Mucosa of stomach (tissue), 1 donor: ENCODE measurements around the gene TP53I13.
"Not testable (repeated sequence)": the region's sequence is repeated elsewhere in the genome, so short reads cannot be mapped to it uniquely, and the experiment has no call there.

ENCODE experiments used
- H3K27me3 ChIP-seq: one replicate; pipeline ENCODE4 v1.7.0; 2013; ENCODE audit warnings: mild to moderate bottlenecking, low read length; ENCODE audit not compliant: control insufficient read depth, insufficient read depth
- H3K36me3 ChIP-seq: one replicate; pipeline ENCODE4 v1.7.0; 2013; ENCODE audit warnings: low read length; ENCODE audit not compliant: control insufficient read depth, insufficient read depth
- H3K4me1 ChIP-seq: one replicate; pipeline ENCODE4 v1.7.0; 2013; ENCODE audit warnings: mild to moderate bottlenecking, low read length; ENCODE audit not compliant: control insufficient read depth, insufficient read depth
- H3K4me3 ChIP-seq: one replicate; pipeline ENCODE4 v1.7.0; 2013; ENCODE audit warnings: low read length
- H3K9ac ChIP-seq: one replicate; pipeline ENCODE4 v1.7.0; 2013; ENCODE audit warnings: mild to moderate bottlenecking, low read length, moderate library complexity
- H3K9me3 ChIP-seq: one replicate; pipeline ENCODE4 v1.7.0; 2013; ENCODE audit warnings: mild to moderate bottlenecking, low read length, moderate library complexity; ENCODE audit not compliant: control insufficient read depth
- donor health status: Pancreatic carcinoma.

The TP53I13 gene

DNA sequence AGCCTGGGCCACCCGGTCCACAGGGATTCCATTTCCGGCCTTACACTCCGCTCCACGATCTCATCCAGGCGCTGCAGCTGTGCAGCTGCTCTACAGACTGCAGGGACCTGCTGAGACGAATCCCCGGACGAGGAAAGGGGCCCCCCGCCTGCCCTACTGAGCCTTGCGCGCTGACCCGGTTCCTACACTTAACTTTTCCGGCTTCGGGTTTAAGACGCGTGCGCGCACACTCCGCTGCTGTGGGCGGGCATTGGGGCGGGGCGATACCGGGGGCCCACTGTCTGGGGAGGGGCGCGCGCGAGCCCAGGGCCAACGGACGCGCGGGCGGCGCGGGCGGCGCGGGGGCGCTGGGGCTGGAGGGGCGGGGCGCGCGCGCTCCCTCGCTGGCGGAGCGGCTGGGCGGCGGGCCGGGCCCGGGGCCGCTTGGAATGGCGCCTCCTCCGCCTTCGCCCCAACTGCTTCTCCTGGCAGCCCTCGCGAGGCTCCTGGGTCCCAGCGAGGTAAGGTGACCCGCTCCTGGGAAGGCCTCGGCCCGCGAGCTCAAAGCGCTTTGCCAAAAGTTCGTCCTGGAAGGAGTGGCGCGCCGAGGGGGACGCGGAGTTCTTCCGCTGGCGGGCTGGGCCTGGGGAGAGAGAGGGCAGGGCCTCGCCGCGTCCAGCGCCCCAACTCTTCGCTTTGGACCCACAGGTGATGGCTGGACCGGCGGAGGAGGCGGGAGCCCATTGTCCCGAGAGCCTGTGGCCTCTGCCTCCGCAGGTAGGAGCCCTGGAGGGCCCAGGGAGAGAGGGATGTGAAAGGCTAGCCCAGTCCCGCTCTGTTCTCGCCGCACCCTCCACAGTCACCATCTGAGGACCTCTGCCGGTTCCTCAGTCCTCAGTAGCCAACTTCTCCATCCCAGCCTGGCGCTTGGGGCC lies at the start of gene TP53I13:
Gene TP53I13, plus strand, starts transcription at position 371 of the 914 bp plus-strand sequence. Its CDS starts 58 bp downstream, at position 429.
- Histone ChIP-seq H3K27me3 (no peaks in the 10 kb centered on the region), H3K9ac (peak within 1 kb of the TSS; percentile 76), H3K9me3 (no peaks in the 10 kb centered on the region), H3K4me3 (peak within 1 kb of the TSS; percentile 77), H3K4me1 (peaks cover 37% of the 10 kb centered on the region), H3K36me3 (no peaks in the 10 kb centered on the region)

- Histone ChIP-seq H3K27me3 (no peaks in the 10 kb centered on the region), H3K9ac (no peak overlapping the region), H3K9me3 (no peaks in the 10 kb centered on the region), H3K4me3 (no peak overlapping the region), H3K36me3 (no peaks in the 10 kb centered on the region), H3K4me1 (no peaks in the 10 kb centered on the region)
These were observed 43.8 kb upstream of the TP53I13 start for GRCh38 chr17:29524692-29525091.

DNA sequence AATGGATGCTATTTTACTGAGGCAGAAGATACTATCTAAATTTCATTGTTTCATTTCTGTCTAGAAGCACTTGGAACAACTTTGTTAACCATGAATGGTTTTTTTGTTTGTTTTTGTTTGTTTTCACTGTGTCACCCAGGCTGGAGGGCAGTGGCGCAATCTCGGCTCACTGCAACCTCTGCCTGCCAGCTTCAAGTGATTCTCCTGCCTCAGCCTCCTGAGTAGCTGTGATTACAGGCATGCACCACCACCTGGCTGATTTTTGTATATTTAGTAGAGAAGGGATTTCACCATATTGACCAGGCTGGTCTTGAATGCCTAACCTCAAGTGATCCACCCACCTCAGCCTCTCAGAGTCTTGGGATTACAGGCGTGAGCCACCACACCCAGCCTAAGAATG lies 42.2 kb upstream of the TP53I13 start:
- Histone ChIP-seq H3K36me3 (no peaks in the 10 kb centered on the region), H3K9me3 (no peaks in the 10 kb centered on the region), H3K4me1 (no peaks in the 10 kb centered on the region), H3K27me3 (no peaks in the 10 kb centered on the region), H3K4me3 (no peak overlapping the region), H3K9ac (no peak overlapping the region)

DNA sequence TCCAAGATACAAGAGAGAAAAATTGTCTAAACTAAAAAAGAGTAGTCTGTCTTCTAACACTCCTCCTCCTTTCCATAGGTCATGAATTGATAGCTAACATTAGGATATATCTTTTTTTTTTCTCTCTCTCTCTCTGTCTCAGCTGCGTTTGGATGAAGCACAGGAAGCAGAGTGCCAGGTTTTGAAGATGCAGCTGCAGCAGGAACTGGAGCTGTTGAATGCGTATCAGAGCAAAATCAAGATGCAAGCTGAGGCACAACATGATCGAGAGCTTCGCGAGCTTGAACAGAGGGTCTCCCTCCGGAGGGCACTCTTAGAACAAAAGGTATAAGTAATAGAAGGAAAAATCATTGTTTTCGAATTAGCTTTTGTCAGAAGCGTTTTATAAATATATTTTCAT lies 34.5 kb upstream of the TP53I13 start:
- Histone ChIP-seq H3K27me3 (no peaks in the 10 kb centered on the region), H3K4me1 (no peaks in the 10 kb centered on the region), H3K36me3 (peaks cover 5% of the 10 kb centered on the region), H3K4me3 (no peak overlapping the region), H3K9me3 (no peaks in the 10 kb centered on the region), H3K9ac (no peak overlapping the region)

DNA sequence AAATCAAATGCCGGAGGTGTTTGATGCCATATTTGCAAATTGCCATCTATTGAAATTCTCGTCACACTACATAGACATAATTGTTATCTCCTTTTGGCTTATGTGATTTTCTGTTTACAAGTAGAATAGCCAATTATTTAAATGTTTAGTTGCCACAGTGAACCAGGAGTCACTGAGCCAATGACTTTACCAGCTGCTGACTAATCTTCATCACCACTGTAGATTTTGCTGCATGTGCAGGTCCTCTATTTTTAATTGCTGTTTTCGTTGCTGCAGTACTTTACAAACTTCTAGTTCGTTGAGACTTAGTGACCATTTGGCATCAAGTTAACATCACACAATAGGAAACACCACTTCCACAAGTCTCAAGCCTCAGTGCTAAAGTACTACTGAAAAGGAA lies 24.4 kb upstream of the TP53I13 start:
- Histone ChIP-seq H3K4me1 (no peaks in the 10 kb centered on the region), H3K4me3 (no peak overlapping the region), H3K27me3 (no peaks in the 10 kb centered on the region), H3K9ac (no peak overlapping the region), H3K9me3 (no peaks in the 10 kb centered on the region), H3K36me3 (no peaks in the 10 kb centered on the region)

- no peaks in the 10 kb centered on the region for H3K9me3 ChIP-seq
- H3K27me3 ChIP-seq, result no peaks in the 10 kb centered on the region
- H3K4me1 ChIP-seq, result no peaks in the 10 kb centered on the region
- no peak overlapping the region for H3K9ac ChIP-seq
- H3K4me3 ChIP-seq, result no peak overlapping the region
- H3K36me3 ChIP-seq, result no peaks in the 10 kb centered on the region
These were observed 22.4 kb upstream of the TP53I13 start for GRCh38 chr17:29546085-29546484.

- Histone ChIP-seq H3K36me3 (no peaks in the 10 kb centered on the region), H3K9me3 (no peaks in the 10 kb centered on the region), H3K4me3 (no peak overlapping the region), H3K27me3 (no peaks in the 10 kb centered on the region), H3K4me1 (no peaks in the 10 kb centered on the region), H3K9ac (no peak overlapping the region)
These were observed 21.7 kb upstream of the TP53I13 start for GRCh38 chr17:29546830-29547229.

DNA sequence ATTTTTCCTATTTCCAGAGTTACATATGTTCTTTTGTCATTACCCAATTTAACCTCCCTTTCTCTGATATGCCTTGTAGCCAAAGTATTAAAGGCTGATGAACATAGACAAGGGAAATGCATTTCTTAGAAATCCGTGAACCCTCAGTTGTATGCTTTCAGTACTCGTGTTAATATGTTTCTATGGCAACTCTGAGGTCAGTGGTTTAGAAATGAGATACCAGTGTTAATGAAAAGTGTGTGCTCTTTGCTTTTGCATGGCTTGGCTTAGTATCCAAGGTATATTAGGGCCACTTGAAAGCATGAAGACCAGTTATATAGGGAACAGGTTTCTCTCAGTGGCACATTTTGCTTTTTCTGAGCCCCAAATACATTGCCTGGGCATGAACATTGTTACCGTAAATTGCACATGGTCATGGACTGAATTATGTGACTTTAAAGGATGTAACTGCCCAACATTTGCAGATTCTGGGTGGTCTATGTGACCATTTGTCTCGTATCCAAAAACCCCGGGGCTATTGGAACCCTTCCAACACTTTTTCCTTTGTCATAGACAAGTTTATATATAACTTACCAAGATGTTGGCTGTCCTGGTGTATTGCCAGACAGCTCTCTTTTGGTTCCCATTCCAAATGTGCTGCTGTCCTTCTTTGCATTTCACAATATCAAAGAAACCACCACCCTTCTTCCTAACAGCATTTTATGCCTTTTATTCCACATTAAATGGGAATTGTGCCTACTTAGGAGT lies 19.2 kb upstream of the TP53I13 start:
- H3K4me3 ChIP-seq, result no peak overlapping the region
- H3K27me3 ChIP-seq, result no peaks in the 10 kb centered on the region
- H3K9ac ChIP-seq, result no peak overlapping the region
- H3K9me3 ChIP-seq, result no peaks in the 10 kb centered on the region
- no peaks in the 10 kb centered on the region for H3K4me1 ChIP-seq
- H3K36me3 ChIP-seq, result no peaks in the 10 kb centered on the region

- no peaks in the 10 kb centered on the region for H3K36me3 ChIP-seq
- H3K4me1 ChIP-seq, result no peaks in the 10 kb centered on the region
- H3K9ac ChIP-seq, result no peak overlapping the region
- H3K27me3 ChIP-seq, result no peaks in the 10 kb centered on the region
- no peak overlapping the region for H3K4me3 ChIP-seq
- H3K9me3 ChIP-seq, result no peaks in the 10 kb centered on the region
These were observed 12.7 kb upstream of the TP53I13 start for GRCh38 chr17:29555840-29556239.

GRCh38 chr17:29557085-29557738 lies 11.3 kb upstream of the TP53I13 start:
- Histone ChIP-seq H3K9me3 (no peaks in the 10 kb centered on the region), H3K36me3 (no peaks in the 10 kb centered on the region), H3K4me1 (no peaks in the 10 kb centered on the region), H3K9ac (no peak overlapping the region), H3K27me3 (no peaks in the 10 kb centered on the region), H3K4me3 (no peak overlapping the region)

GRCh38 chr17:29557739-29558116 lies 10.8 kb upstream of the TP53I13 start:
- no peak overlapping the region for H3K9ac ChIP-seq
- H3K4me1 ChIP-seq, result no peaks in the 10 kb centered on the region
- H3K27me3 ChIP-seq, result no peaks in the 10 kb centered on the region
- H3K36me3 ChIP-seq, result no peaks in the 10 kb centered on the region
- no peak overlapping the region for H3K4me3 ChIP-seq
- H3K9me3 ChIP-seq, result no peaks in the 10 kb centered on the region

GRCh38 chr17:29558139-29558538 lies 10.4 kb upstream of the TP53I13 start:
- H3K4me1 ChIP-seq, H3K27me3 ChIP-seq, H3K4me3 ChIP-seq, H3K9ac ChIP-seq, H3K9me3 ChIP-seq, H3K36me3 ChIP-seq: not testable (repeated sequence)
